Osteoblast (primary cell): Measurements from ENCODE around the gene ADK. TPM values are rescaled to one million over a fixed set of nuclear protein-coding genes. Genes with fewer than 3 reads are reported as not detected.

Experiments
- DNase-seq: peaks from one replicate; pipeline ENCODE4 v3.0.0; 2011; ENCODE audit warnings: low spot score, mixed read lengths; ENCODE audit not compliant: insufficient read length; ENCODE audit errors: missing footprints
- H2AFZ ChIP-seq: 2 replicates; pipeline ENCODE4 v1.6.0; 2011; ENCODE audit warnings: mild to moderate bottlenecking, low read length
- H3K27ac ChIP-seq: 2 replicates; pipeline ENCODE4 v1.5.1; 2011; ENCODE audit warnings: mild to moderate bottlenecking, low read depth, low read length, moderate library complexity
- H3K27me3 ChIP-seq: 2 replicates; pipeline ENCODE4 v1.6.0; 2012; ENCODE audit warnings: mild to moderate bottlenecking, control low read depth, inconsistent platforms, low read length, moderate library complexity; ENCODE audit not compliant: insufficient read depth
- H3K36me3 ChIP-seq: 2 replicates; pipeline ENCODE4 v1.5.1; 2011; ENCODE audit warnings: mild to moderate bottlenecking, low read length, control low read depth, moderate library complexity; ENCODE audit not compliant: insufficient read depth
- H3K4me1 ChIP-seq: 2 replicates; pipeline ENCODE4 v1.5.1; 2011; ENCODE audit warnings: mild to moderate bottlenecking, low read length, control low read depth, moderate library complexity; ENCODE audit not compliant: insufficient read depth
- H3K4me2 ChIP-seq: 2 replicates; pipeline ENCODE4 v1.6.0; 2011; ENCODE audit warnings: mild to moderate bottlenecking, low read length; ENCODE audit not compliant: insufficient read depth
- H3K4me3 ChIP-seq: fragments of 200-600 bp; sonication (generic); 3 replicates; pipeline ENCODE4 v1.5.1; 2012; ENCODE audit warnings: mild to moderate bottlenecking, low read length, inconsistent platforms; ENCODE audit not compliant: insufficient read depth
- H3K79me2 ChIP-seq: 2 replicates; pipeline ENCODE4 v1.6.0; 2012; ENCODE audit warnings: mild to moderate bottlenecking, low read length, control low read depth, inconsistent platforms; ENCODE audit not compliant: insufficient read depth
- H3K9me3 ChIP-seq: 2 replicates; pipeline ENCODE4 v1.5.1; 2011; ENCODE audit warnings: low read depth, low read length, control low read depth
- H4K20me1 ChIP-seq: 2 replicates; pipeline ENCODE4 v1.6.0; 2012; ENCODE audit warnings: mild to moderate bottlenecking, low read length, control low read depth; ENCODE audit not compliant: insufficient read depth
- total RNA-seq: library from RNA; depleted of rRNA; stranded (reverse); fragments of >200 nt; gene quantifications from 2 replicates; pipeline ENCODE4 v1.2.3, GENCODE V29; 2012
- TF ChIP-seq, protein P1 (sequence below): IDR thresholded peaks from 2 replicates; pipeline ENCODE4 v1.5.1; 2011; ENCODE audit warnings: mild to moderate bottlenecking, low read depth, low read length, moderate library complexity; ENCODE audit errors: extremely low read depth

The ADK gene
- total RNA-seq, 1 donor = 34.0 TPM

- no peaks in the 10 kb centered on the region for H3K4me1 ChIP-seq
- peaks cover 20% of the 10 kb centered on the region for H4K20me1 ChIP-seq
- no peaks in the 10 kb centered on the region for H3K27me3 ChIP-seq
- DNase-seq = no peak
- H3K36me3 ChIP-seq = peaks cover 94% of the 10 kb centered on the region
- no peak overlapping the region for H2AFZ ChIP-seq
- no peaks in the 10 kb centered on the region for H3K9me3 ChIP-seq
- no peak overlapping the region for H3K4me3 ChIP-seq
- no peak overlapping the region for H3K27ac ChIP-seq
- no peak overlapping the region for H3K4me2 ChIP-seq
- TF ChIP-seq, protein P1, sequence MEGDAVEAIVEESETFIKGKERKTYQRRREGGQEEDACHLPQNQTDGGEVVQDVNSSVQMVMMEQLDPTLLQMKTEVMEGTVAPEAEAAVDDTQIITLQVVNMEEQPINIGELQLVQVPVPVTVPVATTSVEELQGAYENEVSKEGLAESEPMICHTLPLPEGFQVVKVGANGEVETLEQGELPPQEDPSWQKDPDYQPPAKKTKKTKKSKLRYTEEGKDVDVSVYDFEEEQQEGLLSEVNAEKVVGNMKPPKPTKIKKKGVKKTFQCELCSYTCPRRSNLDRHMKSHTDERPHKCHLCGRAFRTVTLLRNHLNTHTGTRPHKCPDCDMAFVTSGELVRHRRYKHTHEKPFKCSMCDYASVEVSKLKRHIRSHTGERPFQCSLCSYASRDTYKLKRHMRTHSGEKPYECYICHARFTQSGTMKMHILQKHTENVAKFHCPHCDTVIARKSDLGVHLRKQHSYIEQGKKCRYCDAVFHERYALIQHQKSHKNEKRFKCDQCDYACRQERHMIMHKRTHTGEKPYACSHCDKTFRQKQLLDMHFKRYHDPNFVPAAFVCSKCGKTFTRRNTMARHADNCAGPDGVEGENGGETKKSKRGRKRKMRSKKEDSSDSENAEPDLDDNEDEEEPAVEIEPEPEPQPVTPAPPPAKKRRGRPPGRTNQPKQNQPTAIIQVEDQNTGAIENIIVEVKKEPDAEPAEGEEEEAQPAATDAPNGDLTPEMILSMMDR = no peak
- peaks cover 70% of the 10 kb centered on the region for H3K79me2 ChIP-seq
These were observed 43.6 kb upstream of the ADK start for GRCh38 chr10:74107391-74107790.

DNA sequence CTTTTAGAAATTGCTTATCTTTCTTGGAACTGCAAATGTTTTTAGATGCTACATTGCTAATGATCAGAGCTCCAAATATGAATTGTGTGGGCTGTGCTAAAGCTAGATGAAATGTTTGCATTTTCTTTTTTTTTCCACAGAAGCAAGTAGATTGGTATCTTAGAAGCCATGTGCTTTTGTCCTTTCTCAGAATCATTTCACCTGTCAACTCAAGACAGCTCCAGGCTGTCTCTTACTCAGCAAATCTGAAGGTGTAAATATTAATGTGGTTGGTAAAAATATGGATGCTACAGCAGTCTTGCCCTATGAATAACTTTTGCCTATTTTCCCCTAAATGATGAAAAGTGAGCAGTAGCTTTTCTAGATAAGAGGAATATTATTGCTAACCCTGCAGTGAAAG is 41.6 kb upstream of the ADK start:
- no peak overlapping the region for H3K27ac ChIP-seq
- TF ChIP-seq, protein P1 = no peak
- peaks cover 82% of the 10 kb centered on the region for H3K79me2 ChIP-seq
- H3K9me3 ChIP-seq = no peaks in the 10 kb centered on the region
- DNase-seq = no peak
- peaks cover 35% of the 10 kb centered on the region for H4K20me1 ChIP-seq
- peaks cover 94% of the 10 kb centered on the region for H3K36me3 ChIP-seq
- H3K4me3 ChIP-seq = no peak overlapping the region
- H3K4me1 ChIP-seq = no peaks in the 10 kb centered on the region
- H2AFZ ChIP-seq = no peak overlapping the region
- no peaks in the 10 kb centered on the region for H3K27me3 ChIP-seq
- no peak overlapping the region for H3K4me2 ChIP-seq

- Histone ChIP-seq H3K4me3 (no peak overlapping the region), H3K9me3 (no peaks in the 10 kb centered on the region), H3K79me2 (peaks cover 84% of the 10 kb centered on the region), H3K27ac (no peak overlapping the region), H3K4me2 (no peak overlapping the region), H2AFZ (no peak overlapping the region), H4K20me1 (peaks cover 35% of the 10 kb centered on the region), H3K4me1 (no peaks in the 10 kb centered on the region), H3K27me3 (no peaks in the 10 kb centered on the region), H3K36me3 (peaks cover 94% of the 10 kb centered on the region)
- TF ChIP-seq, protein P1 = no peak
- DNase-seq = no peak
These were observed 40.9 kb upstream of the ADK start for GRCh38 chr10:74110120-74110519.

GRCh38 chr10:74111799-74112198 is 39.2 kb upstream of the ADK start:
- peaks cover 86% of the 10 kb centered on the region for H3K79me2 ChIP-seq
- TF ChIP-seq, protein P1 = no peak
- H2AFZ ChIP-seq = no peak overlapping the region
- no peak overlapping the region for H3K4me3 ChIP-seq
- no peak overlapping the region for H3K27ac ChIP-seq
- no peaks in the 10 kb centered on the region for H3K4me1 ChIP-seq
- H3K4me2 ChIP-seq = no peak overlapping the region
- H3K27me3 ChIP-seq = no peaks in the 10 kb centered on the region
- no peaks in the 10 kb centered on the region for H3K9me3 ChIP-seq
- no peak for DNase-seq
- peaks cover 38% of the 10 kb centered on the region for H4K20me1 ChIP-seq
- H3K36me3 ChIP-seq = peaks cover 98% of the 10 kb centered on the region
